NT2/D1 (cell line): Measurements from ENCODE around the gene CMTM6.

Experiments
- SUZ12 ChIP-seq: IDR thresholded peaks from 2 replicates; pipeline ENCODE4 v1.6.1; 2011; ENCODE audit not compliant: insufficient read length, insufficient read depth; ENCODE audit errors: extremely low read depth
- ZNF274 ChIP-seq: IDR thresholded peaks from 2 replicates; pipeline ENCODE4 v1.6.1; 2011; ENCODE audit warnings: mild to moderate bottlenecking, low read depth, low read length

GRCh38 chr3:32532434-32532833 lies 29.8 kb upstream of the CMTM6 start:
- TF ChIP-seq ZNF274, result no peak
- TF ChIP-seq SUZ12, result no peak
